HG02973 (cell line): ENCODE measurements around the gene CACTIN.

ENCODE experiments used
- ATAC-seq: cut with Tn5 transposase; IDR thresholded peaks from one replicate; pipeline ENCODE4 v1.9.1; 2021; ENCODE audit warnings: moderate library complexity; ENCODE audit not compliant: unreplicated experiment

The CACTIN gene

GRCh38 chr19:3612901-3613741, 13.5 kb downstream of the CACTIN start:
- no peak for ATAC-seq

GRCh38 chr19:3612330-3612729, 14.3 kb downstream of the CACTIN start:
- no peak for ATAC-seq

GRCh38 chr19:3611841-3612240, 14.7 kb downstream of the CACTIN start:
- no peak for ATAC-seq

- ATAC-seq: no peak
Measured at GRCh38 chr19:3610745-3611717, 15.6 kb downstream of the CACTIN start.

GRCh38 chr19:3609779-3610719, 16.5 kb downstream of the CACTIN start:
- ATAC-seq: no peak

GRCh38 chr19:3608750-3609322, 17.8 kb downstream of the CACTIN start:
- no peak for ATAC-seq

GRCh38 chr19:3608079-3608641, 18.4 kb downstream of the CACTIN start:
- ATAC-seq: no peak

- ATAC-seq: no peak
Measured at GRCh38 chr19:3607303-3608078, 19.1 kb downstream of the CACTIN start.

- no peak for ATAC-seq
Measured at GRCh38 chr19:3606690-3607289, 19.8 kb downstream of the CACTIN start, which contains the start of gene TBXA2R. Gene TBXA2R (minus strand): TSS chr19:3606875. CDS start chr19:3600634, 6,241 bp downstream.

- no peak for ATAC-seq
Measured at GRCh38 chr19:3606174-3606689, 20.4 kb downstream of the CACTIN start.

- no peak for ATAC-seq
Measured at GRCh38 chr19:3605770-3606169, 20.8 kb downstream of the CACTIN start.

GRCh38 chr19:3605361-3605760, 21.2 kb downstream of the CACTIN start:
- ATAC-seq: no peak

- no peak for ATAC-seq
Measured at GRCh38 chr19:3604987-3605343, 21.6 kb downstream of the CACTIN start.

GRCh38 chr19:3604227-3604986, 22.2 kb downstream of the CACTIN start:
- ATAC-seq: no peak

- no peak for ATAC-seq
Measured at GRCh38 chr19:3603121-3603811, 23.3 kb downstream of the CACTIN start.

- ATAC-seq: no peak
Measured at GRCh38 chr19:3601021-3601420, 25.6 kb downstream of the CACTIN start.

GRCh38 chr19:3599776-3600187, 26.8 kb downstream of the CACTIN start:
- no peak for ATAC-seq
